Ovary (tissue), 9 donors: ENCODE data around the gene ATP6V1C2. TPM values are rescaled to one million over a fixed set of nuclear protein-coding genes. Genes with fewer than 3 reads are reported as not detected.

Experiments
- DNase-seq, 5 donors: peaks; one replicate each; pipeline ENCODE4 v3.0.0-alpha.2; 2019 to 2020
- H3K27ac ChIP-seq, 2 donors: fragments of 200-600 bp; one replicate each; pipeline versions ENCODE4 v1.5.1 to v1.8.0; 2019 to 2022
- H3K27me3 ChIP-seq: fragments of 200-600 bp; one replicate; pipeline ENCODE4 v1.8.0; 2022
- H3K36me3 ChIP-seq: fragments of 200-600 bp; sonication (generic); one replicate; pipeline ENCODE4 v1.5.1; 2019
- H3K4me1 ChIP-seq: one replicate; pipeline ENCODE4 v1.8.1; 2013; ENCODE audit warnings: mild to moderate bottlenecking, moderate library complexity; ENCODE audit not compliant: insufficient read depth
- H3K4me3 ChIP-seq: fragments of 200-600 bp; sonication (generic); one replicate; pipeline ENCODE4 v1.5.1; 2017
- H3K9me3 ChIP-seq, 2 donors: fragments of 200-600 bp in 1 of 2; sonication (generic) in 1 of 2; one replicate each; pipeline versions ENCODE4 v1.5.1 to v1.8.1; 2013 to 2019; ENCODE audit warnings: mild to moderate bottlenecking in 1 of 2, moderate library complexity in 1 of 2
- CTCF ChIP-seq, 3 donors: fragments of 450-650 bp in 2 of 3; fragments of 200-600 bp in 1 of 3; IDR thresholded peaks; one replicate each; pipeline versions ENCODE4 v1.5.1 to v1.8.0; 2016 to 2022; ENCODE audit warnings: antibody characterized with exemption in 3 of 3, mild to moderate bottlenecking in 1 of 3
- EP300 ChIP-seq: sonication (generic); formaldehyde crosslinking; IDR thresholded peaks from one replicate; pipeline ENCODE4 v1.6.1; 2017; ENCODE audit warnings: antibody characterized with exemption
- POLR2A ChIP-seq: fragments of 450-650 bp; IDR thresholded peaks from one replicate; pipeline ENCODE4 v1.6.1; 2017; ENCODE audit warnings: antibody characterized with exemption, mild to moderate bottlenecking, moderate library complexity
- WGBS, 3 donors: extraction: QIAGEN DNeasy Blood & Tissue Kit in 1 of 3; methylation state at CpG; one replicate each; pipeline versions ENCODE4 v1.1.5 to v1.1.7; 2013 to 2017; 5-methylcytosine and 5-hydroxymethylcytosine counted together
- intact Hi-C, 4 donors: fragments of 100-400 bp; cut with DNase I; formaldehyde crosslinking; loops; one replicate each; pipeline versions ENCODE4 v1.11.0 to v1.15.1; 2022 to 2023
- polyA plus RNA-seq, 2 donors: library from polyadenylated mRNA; stranded (reverse); fragments of 200-250 nt in 1 of 2; fragments of 350-450 nt in 1 of 2; fragmentation: Illumina TruSeq in 1 of 2; extraction: RNeasy Lipid Tissue Mini Kit (QIAGEN cat#74804) in 1 of 2; gene quantifications; one replicate each; pipeline ENCODE4 v1.2.3, GENCODE V29; 2013 to 2014
- total RNA-seq, 7 donors: library from RNA; depleted of rRNA in 2 of 7; stranded (reverse); fragments of >200 nt in 2 of 7; fragmentation: NEBNext Ultra II Directional in 3 of 7; extraction: Animal tissue kit (Norgen Biotek cat#: 25700) in 3 of 7; gene quantifications; one replicate each; pipeline versions ENCODE4 v1.1.0 to v1.2.4, GENCODE V29; 2016 to 2023
- donor health status: DM: no; HTN: no; CAD: no; lungs with moderate emphysema.
- donor health status: DM: no; HTN: no; CAD: no.
- donor health status: Bipolar disorder and iron deficiency.
- donor health status: DM: yes; HTN: yes; CAD: no.
- donor health status: DM: no; HTN: no; CAD: no.
- donor health status: DM: yes; HTN: yes; CAD: no.

Gene ATP6V1C2
- total and polyA plus RNA-seq, 9 donors = 0.17 to 10.8 (median 0.60) TPM; not detected in 2

- H3K27me3 ChIP-seq = no peaks in the 10 kb centered on the region
Observed at GRCh38 chr2:10826026-10826425, 104.6 kb downstream of the ATP6V1C2 start.

GRCh38 chr2:10826625-10827024, 105.2 kb downstream of the ATP6V1C2 start:
- DNase-seq = no peak
- Histone ChIP-seq H3K4me1 (no peaks in the 10 kb centered on the region), H3K36me3 (no peaks in the 10 kb centered on the region), H3K27me3 (no peaks in the 10 kb centered on the region), H3K9me3 (no peaks in the 10 kb centered on the region), H3K4me3 (no peak overlapping the region), H3K27ac (no peak overlapping the region)
- WGBS, 3 donors = 79 to 85% (median 84%) methylated on average over 8 of the region's 8 CpGs
- TF ChIP-seq EP300 = no peak
- TF ChIP-seq CTCF (IDR thresholded peaks at IDR 0.05) = no peak
- no peak for TF ChIP-seq POLR2A
- intact Hi-C loops = no loop called here

More at GRCh38 chr2:10826026-10826425, 104.6 kb downstream of the ATP6V1C2 start:
- no peak for TF ChIP-seq POLR2A
- no peak for TF ChIP-seq CTCF (IDR thresholded peaks at IDR 0.05)
- no peak for TF ChIP-seq EP300
- DNase-seq = no peak
- 87 to 94% (median 88%) methylated on average over 8 of the region's 8 CpGs for WGBS, 3 donors
- Histone ChIP-seq H3K27ac (no peak overlapping the region), H3K9me3 (no peaks in the 10 kb centered on the region), H3K4me1 (no peaks in the 10 kb centered on the region), H3K36me3 (no peaks in the 10 kb centered on the region), H3K4me3 (no peak overlapping the region)
- intact Hi-C loops = no loop called here

- Histone ChIP-seq H3K4me3 (no peak overlapping the region), H3K27ac (no peak overlapping the region), H3K27me3 (no peaks in the 10 kb centered on the region), H3K4me1 (no peaks in the 10 kb centered on the region), H3K9me3 (no peaks in the 10 kb centered on the region), H3K36me3 (no peaks in the 10 kb centered on the region)
- TF ChIP-seq CTCF (IDR thresholded peaks at IDR 0.05) (no peak), EP300 (no peak), POLR2A (no peak)
- no peak for DNase-seq
- 73 to 80% (median 79%) methylated on average over 11 of the region's 11 CpGs for WGBS, 3 donors
- intact Hi-C loops = no loop called here
Observed at GRCh38 chr2:10828346-10828745, 106.9 kb downstream of the ATP6V1C2 start.

- H3K27ac ChIP-seq = no peak overlapping the region
- TF ChIP-seq EP300 = no peak
- no peak for TF ChIP-seq POLR2A
- TF ChIP-seq CTCF (IDR thresholded peaks at IDR 0.05) = no peak
- WGBS, 3 donors = 63 to 70% (median 68%) methylated on average over 3 of the region's 3 CpGs
- H3K4me1 ChIP-seq = no peaks in the 10 kb centered on the region
- H3K9me3 ChIP-seq = no peaks in the 10 kb centered on the region
- intact Hi-C loops = no loop called here
- H3K27me3 ChIP-seq = no peaks in the 10 kb centered on the region
- H3K36me3 ChIP-seq = no peaks in the 10 kb centered on the region
- no peak for DNase-seq
- H3K4me3 ChIP-seq = no peak overlapping the region
Observed at GRCh38 chr2:10829299-10829698, 107.9 kb downstream of the ATP6V1C2 start.
